ENCODE measurements around the gene NUP43. TPM values are rescaled to one million over a fixed set of nuclear protein-coding genes. Genes with fewer than 3 reads are reported as not detected.

NUP43 gene
- total RNA-seq, 6 experiments from 2014 or later, result 29.6 to 43.3 (median 37.2) TPM

- Mint-ChIP-seq H3K9me3 (no peaks in the 10 kb centered on the region), H3K4me3 (no peak overlapping the region), H3K27me3 (ENCODE audit: insufficient read depth) (no peaks in the 10 kb centered on the region), H3K36me3 (ENCODE audit: low read depth) (peaks cover 4% of the 10 kb centered on the region; the same call in 1 of the 2 replicates), H3K4me1 (ENCODE audit: low read depth) (no peaks in the 10 kb centered on the region), H3K27ac (no peak overlapping the region)
- no peak for DNase-seq
- TF ChIP-seq, protein P1, sequence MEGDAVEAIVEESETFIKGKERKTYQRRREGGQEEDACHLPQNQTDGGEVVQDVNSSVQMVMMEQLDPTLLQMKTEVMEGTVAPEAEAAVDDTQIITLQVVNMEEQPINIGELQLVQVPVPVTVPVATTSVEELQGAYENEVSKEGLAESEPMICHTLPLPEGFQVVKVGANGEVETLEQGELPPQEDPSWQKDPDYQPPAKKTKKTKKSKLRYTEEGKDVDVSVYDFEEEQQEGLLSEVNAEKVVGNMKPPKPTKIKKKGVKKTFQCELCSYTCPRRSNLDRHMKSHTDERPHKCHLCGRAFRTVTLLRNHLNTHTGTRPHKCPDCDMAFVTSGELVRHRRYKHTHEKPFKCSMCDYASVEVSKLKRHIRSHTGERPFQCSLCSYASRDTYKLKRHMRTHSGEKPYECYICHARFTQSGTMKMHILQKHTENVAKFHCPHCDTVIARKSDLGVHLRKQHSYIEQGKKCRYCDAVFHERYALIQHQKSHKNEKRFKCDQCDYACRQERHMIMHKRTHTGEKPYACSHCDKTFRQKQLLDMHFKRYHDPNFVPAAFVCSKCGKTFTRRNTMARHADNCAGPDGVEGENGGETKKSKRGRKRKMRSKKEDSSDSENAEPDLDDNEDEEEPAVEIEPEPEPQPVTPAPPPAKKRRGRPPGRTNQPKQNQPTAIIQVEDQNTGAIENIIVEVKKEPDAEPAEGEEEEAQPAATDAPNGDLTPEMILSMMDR (IDR thresholded peaks at IDR 0.05), result no peak
Measured at GRCh38 chr6:149734915-149735314, 11.4 kb downstream of the NUP43 start.

DNA sequence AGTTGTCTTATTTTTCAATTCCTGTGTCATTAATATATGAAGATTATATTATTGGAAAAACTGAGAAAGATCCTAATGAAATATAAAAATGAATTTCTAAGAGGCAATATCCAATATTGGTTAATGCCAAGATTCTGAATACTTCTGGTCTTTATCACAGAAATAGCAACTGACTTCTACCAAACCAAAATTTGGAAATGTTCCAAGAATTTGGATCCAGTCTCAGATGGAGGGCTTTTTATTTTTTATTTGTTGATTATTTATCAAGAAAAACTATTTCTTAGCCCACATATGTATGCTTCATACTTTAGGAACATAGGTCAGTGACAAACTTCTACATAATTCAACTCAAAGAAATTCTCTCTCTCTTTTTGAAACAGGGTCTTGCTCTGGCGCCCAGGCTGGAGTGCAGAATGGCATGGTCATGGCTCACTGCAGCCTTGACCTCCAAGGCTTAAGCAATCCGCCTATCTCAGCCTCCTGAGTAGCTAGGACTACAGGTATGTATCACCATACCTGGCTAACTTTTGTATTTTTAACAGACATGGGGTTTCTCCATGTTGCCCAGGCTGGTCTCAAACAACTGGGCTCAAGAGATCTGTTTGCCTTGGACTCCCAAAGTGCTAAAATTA, 13.1 kb downstream of the NUP43 start:
- H3K27me3 Mint-ChIP-seq (ENCODE audit: insufficient read depth), result no peaks in the 10 kb centered on the region
- H3K27ac Mint-ChIP-seq, result no peak overlapping the region
- TF ChIP-seq, protein P1 (IDR thresholded peaks at IDR 0.05), result no peak
- no peak overlapping the region for H3K4me3 Mint-ChIP-seq
- no peak for DNase-seq
- no peaks in the 10 kb centered on the region for H3K9me3 Mint-ChIP-seq
- no peaks in the 10 kb centered on the region for H3K4me1 Mint-ChIP-seq (ENCODE audit: low read depth)
- H3K36me3 Mint-ChIP-seq (ENCODE audit: low read depth), result peaks cover 4% of the 10 kb centered on the region; the same call in 1 of the 2 replicates

GRCh38 chr6:149729824-149730223, 16.5 kb downstream of the NUP43 start:
- Mint-ChIP-seq H3K36me3 (ENCODE audit: low read depth) (peaks cover 4% of the 10 kb centered on the region; the same call in 1 of the 2 replicates), H3K4me1 (ENCODE audit: low read depth) (no peaks in the 10 kb centered on the region), H3K27ac (no peak overlapping the region), H3K27me3 (ENCODE audit: insufficient read depth) (no peaks in the 10 kb centered on the region), H3K4me3 (no peak overlapping the region), H3K9me3 (no peaks in the 10 kb centered on the region)
- DNase-seq, result no peak
- TF ChIP-seq, protein P1 (IDR thresholded peaks at IDR 0.05), result no peak

GRCh38 chr6:149728499-149729234, 17.7 kb downstream of the NUP43 start:
- DNase-seq, result no peak
- H3K9me3 Mint-ChIP-seq, result no peaks in the 10 kb centered on the region
- H3K36me3 Mint-ChIP-seq (ENCODE audit: low read depth), result peaks cover 4% of the 10 kb centered on the region; the same call in 1 of the 2 replicates
- H3K4me1 Mint-ChIP-seq (ENCODE audit: low read depth), result peaks cover 6% of the 10 kb centered on the region
- TF ChIP-seq, protein P1 (IDR thresholded peaks at IDR 0.05), result no peak
- H3K4me3 Mint-ChIP-seq, result no peak overlapping the region
- H3K27ac Mint-ChIP-seq, result no peak overlapping the region
- no peaks in the 10 kb centered on the region for H3K27me3 Mint-ChIP-seq (ENCODE audit: insufficient read depth)

GRCh38 chr6:149727793-149728498, 18.4 kb downstream of the NUP43 start:
- TF ChIP-seq, protein P1 (IDR thresholded peaks at IDR 0.05), result no peak
- DNase-seq, result no peak
- peaks cover 6% of the 10 kb centered on the region for H3K4me1 Mint-ChIP-seq (ENCODE audit: low read depth)
- H3K4me3 Mint-ChIP-seq, result no peak overlapping the region
- H3K27ac Mint-ChIP-seq, result no peak overlapping the region
- no peaks in the 10 kb centered on the region for H3K9me3 Mint-ChIP-seq
- peaks cover 4% of the 10 kb centered on the region; the same call in 1 of the 2 replicates for H3K36me3 Mint-ChIP-seq (ENCODE audit: low read depth)
- H3K27me3 Mint-ChIP-seq (ENCODE audit: insufficient read depth), result no peaks in the 10 kb centered on the region; the same call in 1 of the 2 replicates

All from HFFc6 (cell line).